Measurements from ENCODE around the gene INSYN2A.

INSYN2A gene, protein sequence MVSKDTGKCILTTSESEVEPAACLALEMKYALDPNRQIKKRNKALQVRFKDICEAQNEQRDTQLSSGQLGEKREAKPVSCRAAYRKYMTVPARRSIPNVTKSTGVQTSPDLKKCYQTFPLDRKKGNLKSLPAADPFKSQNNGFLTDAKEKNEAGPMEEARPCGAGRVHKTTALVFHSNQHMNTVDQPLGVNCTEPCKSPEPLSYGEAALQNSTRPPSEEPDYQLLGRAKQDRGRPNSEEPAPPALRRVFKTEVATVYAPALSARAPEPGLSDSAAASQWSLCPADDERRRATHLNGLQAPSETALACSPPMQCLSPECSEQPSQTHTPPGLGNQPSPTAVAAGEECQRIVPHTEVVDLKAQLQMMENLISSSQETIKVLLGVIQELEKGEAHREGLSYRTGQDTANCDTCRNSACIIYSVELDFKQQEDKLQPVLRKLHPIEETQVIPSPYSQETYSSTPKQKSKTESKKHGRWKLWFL

DNA sequence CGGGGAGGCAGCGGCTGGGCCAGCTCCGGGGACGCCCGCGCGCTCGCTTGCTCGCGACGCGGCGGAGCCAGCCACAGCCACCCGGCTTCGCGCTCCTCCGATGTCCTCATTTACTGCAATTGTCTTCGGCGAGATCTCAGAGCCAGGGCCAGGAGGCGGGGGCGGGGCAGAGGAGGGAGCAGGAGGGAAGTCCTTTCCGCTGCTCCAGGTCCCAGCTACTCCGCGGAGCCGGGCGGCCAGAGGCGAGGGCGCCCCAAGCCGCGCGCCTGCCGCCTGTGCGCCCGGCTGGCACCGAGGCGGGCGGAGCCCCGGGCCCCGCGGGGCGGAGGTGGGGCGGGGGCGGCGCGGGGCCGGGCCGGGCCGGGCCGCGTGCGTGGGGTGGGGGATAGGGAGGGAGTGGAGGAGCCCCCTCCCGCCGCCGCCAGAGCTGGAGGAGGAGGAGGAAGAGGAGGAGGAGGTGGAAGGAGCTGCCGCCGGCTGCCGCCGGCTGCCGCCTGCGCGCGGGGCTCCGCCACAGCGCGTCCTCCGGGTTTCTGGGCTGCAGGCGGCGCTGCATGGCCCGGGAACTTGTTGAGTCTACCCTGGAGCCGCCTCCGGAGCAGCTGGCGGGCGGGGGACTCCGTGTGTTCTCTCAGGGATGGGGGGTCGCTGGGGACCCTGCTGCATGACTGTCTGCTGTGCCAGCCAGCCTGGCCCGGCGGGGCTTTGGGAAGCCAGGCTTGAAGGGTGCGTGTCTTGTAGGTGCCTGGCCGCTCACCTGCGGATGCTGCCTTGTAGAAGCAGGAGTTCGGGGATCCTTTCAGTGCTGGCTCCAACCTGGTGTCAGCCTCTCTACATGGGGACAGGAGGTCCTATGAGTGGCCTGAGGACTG, at the start of gene INSYN2A:
TSS of gene INSYN2A (minus strand) at position 310 of the 872 bp plus-strand sequence. CDS start 20,196 bp downstream, outside the sequence.
- no peak for DNase-seq

DNA sequence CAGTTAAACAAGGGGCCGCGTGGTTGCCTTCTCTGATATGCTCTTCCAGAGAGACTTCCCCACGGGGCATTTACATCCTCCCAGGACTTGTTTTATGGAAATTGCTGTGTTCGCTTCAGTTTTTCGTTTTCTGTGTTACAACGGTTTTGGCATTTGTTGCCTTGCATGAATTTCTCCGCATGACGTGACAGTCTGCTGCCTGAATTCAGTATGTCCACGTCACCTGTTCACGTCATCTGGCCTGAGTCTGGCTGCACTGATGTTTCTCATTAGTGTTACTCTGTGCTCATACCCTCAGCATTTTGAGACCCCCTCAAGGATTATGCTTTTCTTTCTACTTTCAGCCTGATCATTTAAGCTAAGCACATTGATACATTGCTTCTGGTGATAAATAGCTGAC, 49.1 kb upstream of the INSYN2A start:
- DNase-seq, result no peak

DNA sequence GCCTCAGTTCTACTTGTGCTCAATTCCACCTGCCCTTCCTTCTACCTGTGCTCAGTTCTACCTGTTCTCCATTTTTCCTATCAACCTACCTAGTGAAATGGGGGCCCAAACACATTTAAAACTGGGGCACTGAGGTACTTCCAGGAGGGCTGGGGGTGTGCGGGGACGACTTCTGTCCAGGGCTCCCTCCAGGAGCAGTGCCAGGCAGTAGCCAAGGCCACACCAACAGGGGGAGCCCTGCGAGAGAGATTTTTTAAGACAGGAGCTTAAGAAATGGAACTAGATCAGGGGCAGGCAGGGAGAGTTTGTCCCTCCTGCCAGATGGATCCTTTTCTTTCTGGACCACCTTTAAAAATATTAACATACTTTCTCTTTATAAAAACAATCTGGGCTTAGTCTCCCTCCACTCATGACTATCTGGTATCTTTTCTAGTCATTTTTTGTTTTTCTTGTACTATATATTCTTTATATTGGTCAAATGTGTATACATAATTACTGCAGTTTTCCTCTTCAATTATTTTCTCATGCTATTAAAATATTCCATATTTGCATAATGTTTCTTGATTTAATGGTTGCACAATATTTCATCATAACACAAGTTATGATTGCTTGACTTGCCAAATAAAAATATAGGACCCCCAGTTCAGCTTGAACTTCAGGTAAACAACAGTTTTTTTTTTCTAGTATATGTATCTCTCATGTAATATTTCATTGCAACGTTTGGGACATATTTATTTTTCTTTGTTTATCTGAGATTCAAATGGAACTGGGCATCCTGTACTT, 47.3 kb upstream of the INSYN2A start:
- peak in 1 of 2 experiments; percentile 24 for DNase-seq

DNA sequence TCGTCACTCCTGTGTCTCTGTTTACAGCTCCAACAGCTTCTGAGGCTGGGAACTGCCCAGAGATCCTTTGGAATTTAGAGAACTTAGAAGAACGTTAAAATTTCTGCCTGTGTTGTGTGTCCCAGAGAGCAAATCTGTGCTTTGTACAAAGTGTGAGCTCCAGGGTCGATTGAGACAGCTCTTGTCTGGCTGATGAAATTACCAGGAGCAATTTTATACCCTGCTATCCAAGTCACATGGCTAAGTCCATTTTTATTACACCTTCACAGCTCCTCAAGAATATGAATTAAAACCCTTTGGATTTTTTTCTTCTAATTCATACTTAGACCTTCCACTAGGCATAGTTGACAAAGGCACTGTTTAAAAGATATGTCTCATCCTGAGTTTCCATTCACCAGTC, 46.5 kb upstream of the INSYN2A start:
- DNase-seq, result no peak

DNA sequence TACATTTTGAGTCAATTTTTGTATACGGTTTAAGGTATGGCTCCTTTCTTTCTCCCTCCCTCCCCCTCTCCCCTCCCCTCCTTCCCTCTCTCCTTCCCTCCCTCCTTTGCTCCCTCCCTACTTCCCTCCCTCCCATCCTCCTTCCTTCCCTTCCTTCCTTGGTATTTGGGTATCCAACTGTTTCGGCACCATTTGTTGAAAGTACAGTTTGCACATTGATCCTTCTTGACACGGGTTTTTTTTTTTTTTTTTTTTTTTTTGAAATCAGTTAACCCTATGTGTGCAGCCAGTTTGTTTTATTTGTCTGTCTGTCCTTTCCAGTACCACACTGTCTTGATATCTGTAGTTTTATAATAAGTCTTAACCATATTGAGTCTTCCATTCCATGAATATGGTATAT, 39.9 kb upstream of the INSYN2A start:
- DNase-seq, result no peak

DNA sequence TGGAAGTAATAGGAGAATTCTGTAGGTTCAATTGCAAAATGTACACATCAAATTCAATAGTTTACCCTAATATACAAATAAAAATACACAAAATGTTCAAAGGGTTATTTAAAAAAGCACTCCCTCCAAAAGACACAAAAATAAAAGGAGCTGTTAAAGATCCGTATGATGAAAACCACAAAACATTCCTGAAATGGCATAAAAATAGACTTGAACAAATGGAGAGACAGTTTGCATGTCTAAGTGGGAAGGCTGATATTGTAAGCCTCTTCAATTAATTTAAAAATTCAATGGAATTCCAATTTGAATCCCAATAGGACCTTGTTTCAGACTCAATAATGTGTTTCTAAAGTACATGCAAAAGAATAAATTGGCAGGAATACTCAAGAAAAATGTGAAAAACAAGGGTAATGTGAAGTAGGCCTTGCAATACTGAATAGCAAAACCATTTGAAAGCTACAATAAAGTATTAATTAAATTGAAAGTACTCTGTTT, 38.0 kb upstream of the INSYN2A start:
- DNase-seq, result no peak

DNA sequence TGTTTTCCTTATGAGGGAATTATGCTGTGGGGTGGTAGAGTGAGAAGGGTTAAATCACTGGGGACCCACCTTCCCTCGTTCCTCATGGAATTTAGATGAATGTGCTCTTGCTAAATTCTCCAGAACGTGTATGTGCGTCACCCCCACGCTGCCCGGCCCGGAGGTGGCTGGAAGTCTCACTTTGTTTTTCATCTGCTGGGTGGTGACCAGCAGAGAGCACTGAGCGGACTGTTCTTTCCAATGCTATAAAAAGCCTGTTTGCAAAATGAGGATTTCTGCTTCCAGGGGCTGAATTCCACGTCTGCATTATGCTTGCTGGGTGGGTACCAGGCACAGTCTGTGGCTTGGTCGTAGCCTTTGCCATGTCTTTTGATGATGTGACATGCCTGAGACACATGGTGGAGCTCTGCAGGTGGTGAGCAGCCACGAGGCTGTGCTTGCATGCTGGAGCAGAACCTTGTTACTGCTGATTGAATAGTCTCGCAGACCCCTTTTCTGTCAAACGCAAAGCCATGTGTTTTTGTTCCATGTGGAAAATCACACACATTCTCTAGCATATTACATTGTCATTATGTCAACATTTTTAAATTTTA, 31.9 kb upstream of the INSYN2A start:
- no peak for DNase-seq

DNA sequence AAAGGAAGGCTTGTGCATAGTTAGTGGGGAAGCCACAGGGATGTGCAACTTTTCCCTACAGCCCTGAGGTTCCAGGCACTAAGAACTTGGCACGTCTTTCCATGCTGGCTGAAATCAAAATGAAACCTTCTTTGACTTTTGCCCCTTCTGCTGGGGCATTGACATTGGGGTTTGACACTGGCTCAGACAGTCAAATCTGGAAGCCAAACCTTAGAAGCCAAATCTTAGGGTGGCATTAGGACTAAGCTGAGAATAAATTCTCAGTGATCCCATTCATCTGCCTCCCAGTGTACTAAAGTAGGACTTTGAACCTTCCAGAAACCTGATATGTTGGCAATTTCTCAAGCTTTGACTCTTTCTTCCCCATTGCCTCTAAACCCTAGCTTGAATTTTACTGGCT, 31.3 kb upstream of the INSYN2A start:
- DNase-seq, result no peak

DNA sequence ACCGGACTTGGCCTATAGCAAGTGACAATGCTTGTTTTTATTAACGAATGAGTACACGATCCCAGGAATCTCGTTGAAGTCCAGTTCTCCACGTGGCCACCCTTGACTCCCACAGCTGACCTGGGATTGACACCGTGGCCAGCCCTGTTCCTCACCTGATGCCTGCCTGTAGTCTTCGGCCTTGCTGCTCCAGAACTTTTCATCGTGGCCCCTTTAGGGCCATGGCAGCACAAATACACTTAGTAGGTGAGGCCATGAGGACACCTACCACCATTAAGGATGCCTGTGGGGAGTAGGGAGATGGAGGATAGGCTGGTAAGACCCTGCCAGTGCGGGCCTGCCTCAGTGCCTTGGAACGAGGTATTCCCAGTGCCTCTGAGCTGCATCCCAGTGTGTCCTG, 30.6 kb upstream of the INSYN2A start:
- no peak for DNase-seq

DNA sequence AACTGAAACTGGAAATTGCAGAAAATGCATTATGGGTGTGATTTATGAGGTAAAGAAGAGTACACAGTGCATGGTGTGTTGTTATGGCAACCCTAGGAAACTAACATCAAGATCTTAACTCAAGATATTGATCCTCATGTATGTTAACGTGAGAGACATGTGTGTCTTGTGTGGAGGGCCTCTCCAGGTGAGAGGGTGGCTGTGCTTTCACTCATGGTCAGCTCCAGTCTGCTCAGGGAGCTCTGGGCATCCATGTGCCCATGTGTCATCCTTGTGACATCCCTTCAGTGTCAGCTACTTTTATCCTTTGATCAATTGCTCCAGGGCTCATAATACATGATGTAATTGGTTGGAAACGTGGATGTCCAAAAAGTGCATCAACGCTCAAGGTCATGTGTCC, 24.9 kb upstream of the INSYN2A start:
- DNase-seq, result no peak

DNA sequence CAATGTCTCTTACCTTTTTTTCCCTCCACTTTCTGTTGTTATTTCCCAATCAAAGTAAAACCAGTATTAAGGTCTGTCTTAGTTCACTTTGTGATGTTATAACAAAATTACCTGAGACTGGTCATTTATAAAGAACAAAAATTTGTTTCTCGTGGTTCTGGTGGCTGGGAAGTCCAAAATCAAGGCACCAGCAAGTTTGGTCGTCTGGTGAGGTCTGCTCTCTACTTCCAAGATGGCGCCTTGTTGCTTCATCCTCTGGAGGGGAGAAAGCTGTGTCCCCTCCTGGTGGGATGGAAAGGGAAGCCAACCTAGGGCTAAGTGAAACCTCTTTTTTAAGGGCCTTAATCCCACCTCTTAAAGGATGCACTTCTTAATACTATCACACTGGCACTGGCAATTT, 22.3 kb upstream of the INSYN2A start:
- no peak for DNase-seq

DNA sequence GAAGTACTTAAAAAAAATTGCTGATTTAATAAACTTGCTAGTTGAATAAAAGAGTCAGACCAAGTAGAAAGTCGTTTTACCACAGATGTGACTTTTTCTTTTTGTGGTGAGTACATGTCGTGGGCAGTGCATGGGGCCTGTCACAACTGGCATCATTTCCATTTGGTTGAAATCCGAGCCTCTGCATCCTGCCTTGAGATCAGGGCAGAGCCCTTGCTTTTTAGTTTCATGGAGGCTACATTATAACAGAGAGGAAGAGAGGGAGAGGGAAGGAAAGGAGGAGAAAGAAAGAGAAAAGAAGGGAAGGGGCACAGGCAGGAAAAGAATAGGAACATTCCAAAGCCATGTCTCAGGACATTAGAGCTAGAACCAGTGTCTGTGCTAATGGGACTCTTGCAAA, 20.4 kb upstream of the INSYN2A start:
- no peak for DNase-seq

DNA sequence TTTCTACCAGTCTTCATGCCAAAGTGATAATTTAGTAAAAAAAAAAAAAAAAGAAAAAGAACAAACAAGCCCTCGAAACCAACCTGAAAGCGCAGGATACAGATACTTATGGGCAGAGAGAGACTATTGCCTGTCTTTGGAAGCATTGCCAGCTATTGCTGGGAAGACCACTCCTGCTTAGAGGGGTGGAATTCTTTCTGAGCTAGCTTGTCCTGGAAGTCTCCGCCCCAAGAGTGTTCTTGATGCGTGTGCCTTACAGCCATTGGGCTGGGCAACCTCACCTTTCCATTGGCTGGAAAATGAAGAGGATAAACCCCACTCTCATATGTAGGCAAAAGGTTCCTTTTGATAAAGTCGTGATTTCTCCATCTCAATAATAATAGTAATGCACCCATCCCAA, 19.9 kb upstream of the INSYN2A start:
- no peak for DNase-seq

DNA sequence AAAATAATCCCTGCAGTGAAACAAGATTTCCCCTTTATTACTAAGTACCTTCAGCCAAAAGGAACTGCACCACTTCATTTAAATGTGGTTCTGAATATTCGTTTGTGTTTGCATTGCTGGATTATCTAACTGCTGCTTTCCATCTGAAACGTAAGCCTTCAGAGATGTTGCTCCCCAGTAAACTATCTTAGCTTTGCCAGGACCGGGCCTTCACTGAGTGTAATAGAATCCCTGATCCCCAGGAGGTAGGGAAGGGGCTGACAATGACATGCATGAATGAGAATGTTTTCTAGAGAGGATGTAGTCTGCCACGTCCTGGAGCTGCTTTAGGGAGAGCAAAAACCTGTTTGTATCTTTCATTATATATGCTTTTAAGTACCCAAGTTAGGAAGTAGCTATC, 19.5 kb upstream of the INSYN2A start:
- no peak for DNase-seq

DNA sequence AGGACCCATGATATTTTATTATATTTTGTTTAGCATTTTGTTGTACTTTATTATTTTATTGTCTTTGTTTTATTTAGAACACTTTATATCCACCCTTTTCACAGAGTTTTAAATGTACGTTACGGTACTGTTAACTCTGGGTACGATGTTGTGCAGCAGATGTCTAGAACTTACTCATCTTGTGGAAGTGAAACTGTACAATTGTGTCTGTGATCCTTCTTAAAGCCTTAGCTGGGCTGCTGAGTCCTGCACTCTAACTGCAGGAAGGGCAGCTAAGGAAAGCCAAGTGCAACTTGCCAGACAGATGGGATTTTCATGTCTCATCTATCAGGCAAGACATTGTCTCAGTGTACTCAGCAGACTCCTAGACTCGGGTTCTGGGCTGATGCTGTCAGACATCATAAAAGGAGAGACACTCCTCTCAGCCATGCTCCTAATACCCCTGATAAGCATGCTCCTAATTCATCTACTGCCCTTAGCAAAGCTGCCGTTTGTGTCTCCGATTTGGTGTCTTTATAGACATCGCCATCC, 14.6 kb upstream of the INSYN2A start:
- no peak for DNase-seq

DNA sequence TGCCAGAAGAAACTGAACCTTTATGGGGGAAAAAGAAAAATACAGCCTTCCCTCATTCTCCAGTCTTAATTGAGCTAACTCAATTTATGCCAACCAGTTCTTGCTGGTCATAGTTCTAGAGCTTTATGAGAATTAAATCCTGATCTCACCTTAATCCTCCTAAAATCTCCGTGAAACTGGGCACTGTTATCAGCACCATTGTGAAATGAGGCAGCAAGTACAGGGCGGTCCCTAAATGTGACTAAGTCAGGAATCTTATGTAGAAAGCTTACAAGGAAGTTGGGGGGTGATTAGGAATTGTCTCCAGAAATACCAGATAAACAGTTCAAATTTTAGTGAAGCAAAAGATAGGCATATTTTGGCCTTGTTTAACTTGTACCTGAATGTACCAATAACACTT, 10.7 kb upstream of the INSYN2A start:
- DNase-seq, result no peak

DNA sequence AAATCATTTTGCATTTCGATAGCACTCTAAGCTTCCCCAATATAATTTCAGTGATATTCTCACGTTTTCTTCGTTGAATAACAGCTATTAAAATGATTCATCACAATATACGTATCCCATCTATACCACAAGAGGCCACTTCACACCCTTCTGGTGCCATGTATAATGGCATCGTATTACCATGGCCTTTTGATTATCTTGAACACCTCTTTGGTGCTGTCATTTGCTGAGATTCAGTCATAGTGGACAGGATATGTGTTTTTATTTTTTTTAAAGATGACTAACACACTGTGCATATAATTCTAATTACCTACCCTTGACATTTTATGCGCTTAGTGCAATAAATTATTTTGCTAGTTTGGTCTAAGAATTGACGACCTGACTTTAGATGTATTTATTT, 6.7 kb upstream of the INSYN2A start:
- no peak for DNase-seq

DNA sequence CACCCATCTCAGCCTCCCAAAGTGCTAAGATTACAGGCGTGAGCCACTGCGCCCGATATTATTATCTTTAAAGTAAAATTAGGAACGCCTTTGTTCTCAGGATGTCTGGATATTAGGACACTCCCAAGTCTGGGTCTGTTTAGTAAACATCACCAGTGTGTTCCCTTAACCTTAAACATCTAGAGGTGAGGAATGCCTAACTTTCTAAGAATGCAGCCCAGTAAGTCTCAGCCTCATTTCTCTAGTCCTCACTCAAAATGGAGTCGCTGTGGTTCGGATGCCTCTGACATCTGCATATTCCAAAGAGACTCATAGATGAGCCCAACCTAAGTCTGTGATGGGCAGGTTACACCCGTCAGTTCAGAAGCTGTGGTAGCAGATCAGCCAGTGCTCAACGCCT, 4.3 kb upstream of the INSYN2A start:
- no peak for DNase-seq

DNA sequence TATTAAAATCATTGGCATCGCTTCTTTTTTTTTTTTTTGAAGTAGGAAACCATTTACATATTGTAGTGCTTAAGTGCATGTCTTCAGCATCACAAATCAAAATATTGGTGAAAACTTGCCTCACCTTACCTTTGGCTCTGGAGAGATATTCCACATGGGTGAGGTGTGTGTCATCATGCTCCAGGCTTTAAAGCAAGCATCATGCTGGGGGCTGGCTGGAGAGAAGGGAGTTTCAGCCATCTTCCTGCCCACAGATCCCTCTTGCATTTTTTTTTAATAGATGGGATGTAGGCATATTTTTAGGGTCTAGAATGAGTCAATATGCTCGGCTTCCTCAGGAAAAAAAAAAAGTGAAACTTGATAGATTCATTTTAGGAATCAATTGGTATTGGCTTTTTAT, 2.3 kb upstream of the INSYN2A start:
- DNase-seq, result no peak

DNA sequence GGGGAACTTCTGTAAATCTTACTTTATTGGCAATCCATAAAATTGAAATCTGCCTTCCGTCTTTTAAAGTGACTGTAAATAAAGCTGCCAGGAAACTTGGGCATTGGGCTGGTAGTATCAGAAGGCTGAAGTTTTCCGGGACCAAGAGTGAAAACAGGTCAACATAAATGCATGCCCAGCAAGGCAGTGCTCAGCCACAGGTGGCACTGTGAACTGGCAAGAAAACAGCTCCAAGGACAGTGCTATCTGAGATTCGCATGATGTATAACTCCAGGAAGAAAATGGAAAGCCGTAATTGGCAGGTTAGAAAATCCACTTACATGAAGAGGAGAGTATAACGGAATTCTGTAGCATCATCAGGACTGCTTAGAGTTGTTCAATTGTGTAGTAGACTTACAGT, 1.9 kb upstream of the INSYN2A start:
- DNase-seq, result no peak

DNA sequence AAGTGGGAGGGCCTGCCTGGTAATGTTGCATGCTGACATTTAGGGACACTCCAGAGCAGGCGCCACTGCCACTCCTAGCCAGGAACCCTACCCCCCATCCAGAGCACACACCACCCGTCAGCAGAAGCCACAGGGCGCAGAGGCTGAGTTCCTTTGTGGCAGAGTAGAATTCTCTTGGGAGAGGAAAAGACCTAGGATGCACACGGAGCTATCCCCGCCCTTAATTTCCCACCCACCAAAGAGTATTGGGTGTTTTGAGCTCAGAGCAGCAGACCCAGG, 702 bp upstream of the INSYN2A start:
- DNase-seq, result no peak

DNA sequence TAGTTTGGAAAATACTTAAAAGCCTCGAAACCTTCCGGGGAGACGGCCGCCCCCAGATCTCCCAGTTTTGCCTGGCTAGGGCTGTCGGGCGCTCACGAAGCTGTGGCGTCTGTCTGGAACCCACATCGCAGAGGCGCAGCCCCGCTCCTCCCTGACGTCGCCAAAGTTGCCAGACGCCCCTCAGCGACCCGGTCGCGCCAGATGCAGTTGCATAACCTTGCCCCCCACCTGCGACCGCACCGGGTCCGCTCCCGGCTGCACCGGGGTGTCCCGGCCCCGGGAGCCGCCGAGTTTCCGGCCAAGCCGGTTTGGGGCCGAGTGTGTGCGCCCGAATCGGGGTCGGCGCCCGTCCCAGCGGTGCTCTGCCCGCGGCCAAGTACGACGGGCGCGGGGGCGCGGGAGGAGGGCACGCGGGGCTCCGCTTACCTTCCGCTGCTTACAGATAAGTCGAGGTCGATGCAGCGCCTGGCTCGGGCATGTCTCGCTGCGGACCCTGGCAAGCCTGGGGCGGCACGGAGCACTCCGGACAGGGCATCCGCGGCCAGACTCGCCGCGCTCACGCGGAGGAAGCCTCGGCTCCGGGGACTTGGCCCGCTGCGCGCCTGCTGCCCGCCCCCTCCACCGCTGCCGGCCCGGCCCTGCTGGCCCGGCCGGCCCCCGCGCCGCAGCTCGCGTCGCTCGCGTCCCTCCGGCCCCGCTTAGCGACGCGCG, 665 bp downstream of the INSYN2A start:
- DNase-seq, result no peak
